ENCODE results near the gene PRKN. TPM values are rescaled to one million over a fixed set of nuclear protein-coding genes. Genes with fewer than 3 reads are reported as not detected.

PRKN gene
- total RNA-seq, 1 experiment from 2014 or later = 0.34 TPM

GRCh38 chr6:161400671-161401070 is 1326.9 kb downstream of the PRKN start:
- Histone ChIP-seq H3K27me3 (replicated peaks; ENCODE audit: control insufficient read depth, insufficient read depth, low read length) (no peaks in the 10 kb centered on the region), H3K9me3 (no peaks in the 10 kb centered on the region), H3K4me1 (no peaks in the 10 kb centered on the region), H3K4me3 (ENCODE audit: low read depth, low read length) (no peak overlapping the region), H3K36me3 (ENCODE audit: control insufficient read depth, insufficient read depth, low read length) (no peaks in the 10 kb centered on the region)
- no peak overlapping the region for H3K4me3 Mint-ChIP-seq (ENCODE audit: unreplicated experiment)
- H3K27ac Mint-ChIP-seq (ENCODE audit: unreplicated experiment) = no peak overlapping the region
- POLR2A ChIA-PET = no interaction called here
- no TSS peak for BruUV-seq (replicated peaks)
- no peak for TF ChIP-seq CTCF (IDR thresholded peaks at IDR 0.05; ENCODE audit: insufficient read depth in 1 of 2, low read depth in 1 of 2, low read length in 1 of 2, severe bottlenecking in 1 of 2, unreplicated experiment in 1 of 2)
- CTCF ChIA-PET = no interaction called here
- peaks cover 14% of the 10 kb centered on the region for H3K27me3 Mint-ChIP-seq (ENCODE audit: insufficient read depth, unreplicated experiment)
- H3K9me3 Mint-ChIP-seq (ENCODE audit: unreplicated experiment) = no peaks in the 10 kb centered on the region
- no peak for DNase-seq
- no peaks in the 10 kb centered on the region for H3K4me1 Mint-ChIP-seq (ENCODE audit: low read depth, unreplicated experiment)
- intact Hi-C loops (cut with micrococcal nuclease; ENCODE audit: unreplicated experiment) = no loop called here
- H3K36me3 Mint-ChIP-seq (ENCODE audit: insufficient read depth, unreplicated experiment) = no peaks in the 10 kb centered on the region

- Mint-ChIP-seq H3K4me3 (ENCODE audit: unreplicated experiment) (no peak overlapping the region), H3K4me1 (ENCODE audit: low read depth, unreplicated experiment) (no peaks in the 10 kb centered on the region), H3K36me3 (ENCODE audit: insufficient read depth, unreplicated experiment) (no peaks in the 10 kb centered on the region), H3K27me3 (ENCODE audit: insufficient read depth, unreplicated experiment) (peaks cover 10% of the 10 kb centered on the region), H3K27ac (ENCODE audit: unreplicated experiment) (no peak overlapping the region), H3K9me3 (ENCODE audit: unreplicated experiment) (no peaks in the 10 kb centered on the region)
- Histone ChIP-seq H3K9me3 (no peaks in the 10 kb centered on the region), H3K4me1 (no peaks in the 10 kb centered on the region), H3K27me3 (replicated peaks; ENCODE audit: control insufficient read depth, insufficient read depth, low read length) (no peaks in the 10 kb centered on the region), H3K36me3 (ENCODE audit: control insufficient read depth, insufficient read depth, low read length) (no peaks in the 10 kb centered on the region), H3K4me3 (ENCODE audit: low read depth, low read length) (no peak overlapping the region)
- CTCF ChIA-PET = no interaction called here
- POLR2A ChIA-PET = interaction anchor here (0.5 kb wide), 1 partner anchor 26 kb away, joined by 5 read pairs; no protein-coding TSS in a partner anchor
- intact Hi-C loops (cut with micrococcal nuclease; ENCODE audit: unreplicated experiment) = loop anchor here (10.0 kb wide), 1 partner anchor 528 kb away; no protein-coding TSS in a partner anchor
- DNase-seq = no peak
- TF ChIP-seq CTCF (IDR thresholded peaks at IDR 0.05; ENCODE audit: insufficient read depth in 1 of 2, low read depth in 1 of 2, low read length in 1 of 2, severe bottlenecking in 1 of 2, unreplicated experiment in 1 of 2) = no peak
- no TSS peak for BruUV-seq (replicated peaks)
Measured at GRCh38 chr6:161396539-161396938, 1331.0 kb downstream of the PRKN start.

- H3K9me3 Mint-ChIP-seq (ENCODE audit: unreplicated experiment) = no peaks in the 10 kb centered on the region
- Histone ChIP-seq H3K27me3 (replicated peaks; ENCODE audit: control insufficient read depth, insufficient read depth, low read length) (no peaks in the 10 kb centered on the region), H3K4me3 (ENCODE audit: low read depth, low read length) (no peak overlapping the region), H3K9me3 (no peaks in the 10 kb centered on the region), H3K36me3 (ENCODE audit: control insufficient read depth, insufficient read depth, low read length) (no peaks in the 10 kb centered on the region), H3K4me1 (no peaks in the 10 kb centered on the region)
- ChIA-PET CTCF (interaction anchor here (1.3 to 1.5 kb wide), 2 partner anchors 23 to 299 kb away, joined by 3 to 5 read pairs; no protein-coding TSS in a partner anchor), POLR2A (no interaction called here)
- H3K4me1 Mint-ChIP-seq (ENCODE audit: low read depth, unreplicated experiment) = no peaks in the 10 kb centered on the region
- no TSS peak for BruUV-seq (replicated peaks)
- TF ChIP-seq CTCF (IDR thresholded peaks at IDR 0.05; ENCODE audit: insufficient read depth in 1 of 2, low read depth in 1 of 2, low read length in 1 of 2, severe bottlenecking in 1 of 2, unreplicated experiment in 1 of 2) = no peak
- H3K27ac Mint-ChIP-seq (ENCODE audit: unreplicated experiment) = no peak overlapping the region
- DNase-seq = no peak
- H3K36me3 Mint-ChIP-seq (ENCODE audit: insufficient read depth, unreplicated experiment) = no peaks in the 10 kb centered on the region
- peaks cover 10% of the 10 kb centered on the region for H3K27me3 Mint-ChIP-seq (ENCODE audit: insufficient read depth, unreplicated experiment)
- intact Hi-C loops (cut with micrococcal nuclease; ENCODE audit: unreplicated experiment) = loop anchor here (10.0 kb wide), 1 partner anchor 529 kb away; no protein-coding TSS in a partner anchor
- H3K4me3 Mint-ChIP-seq (ENCODE audit: unreplicated experiment) = no peak overlapping the region
Measured at GRCh38 chr6:161395716-161396231, 1331.8 kb downstream of the PRKN start.
